Neural progenitor cell (in vitro differentiated cells): ENCODE measurements around the gene HLA-F. TPM values are rescaled to one million over a fixed set of nuclear protein-coding genes. Genes with fewer than 3 reads are reported as not detected.

Source experiments
- DNase-seq: peaks from one replicate; pipeline ENCODE4 v3.0.0-alpha.2; 2016; ENCODE audit warnings: low spot score
- H2AFZ ChIP-seq: fragments of 200-600 bp; sonication (generic); replicated peaks from 2 replicates; pipeline ENCODE4 v1.6.1; 2016; ENCODE audit warnings: antibody characterized with exemption
- H3F3A ChIP-seq: fragments of 200-600 bp; sonication (generic); 2 replicates; pipeline ENCODE4 v1.6.1; 2016; ENCODE audit warnings: antibody characterized with exemption, low read depth
- H3K27ac ChIP-seq: fragments of 200-600 bp; sonication (generic); 2 replicates; pipeline ENCODE4 v1.5.1; 2016; ENCODE audit warnings: mild to moderate bottlenecking
- H3K27me3 ChIP-seq: fragments of 200-600 bp; sonication (generic); 2 replicates; pipeline ENCODE4 v1.6.1; 2016; ENCODE audit warnings: mild to moderate bottlenecking, moderate library complexity
- H3K36me3 ChIP-seq: fragments of 200-600 bp; sonication (generic); 2 replicates; pipeline ENCODE4 v1.5.1; 2016
- H3K4me1 ChIP-seq: fragments of 200-600 bp; sonication (generic); 2 replicates; pipeline ENCODE4 v1.6.1; 2016; ENCODE audit warnings: mixed run types
- H3K4me2 ChIP-seq: fragments of 200-600 bp; sonication (generic); 2 replicates; pipeline ENCODE4 v1.6.1; 2016
- H3K4me3 ChIP-seq: fragments of 200-600 bp; sonication (generic); 2 replicates; pipeline ENCODE4 v1.5.1; 2016
- H3K79me2 ChIP-seq: fragments of 200-600 bp; sonication (generic); 2 replicates; pipeline ENCODE4 v1.6.1; 2016; ENCODE audit warnings: low read depth
- H3K9ac ChIP-seq: fragments of 200-600 bp; sonication (generic); 2 replicates; pipeline ENCODE4 v1.6.1; 2016
- H3K9me3 ChIP-seq: fragments of 200-600 bp; sonication (generic); 2 replicates; pipeline ENCODE4 v1.5.1; 2016; ENCODE audit warnings: low read depth
- H4K20me1 ChIP-seq: fragments of 200-600 bp; sonication (generic); 2 replicates; pipeline ENCODE4 v1.6.1; 2016; ENCODE audit warnings: low read depth
- H3K27ac Mint-ChIP-seq: 3 replicates; pipeline ENCODE4 v1.8.0; 2021; ENCODE audit warnings: mixed read lengths
- H3K27me3 Mint-ChIP-seq: 2 replicates; pipeline ENCODE4 v1.8.0; 2022; ENCODE audit warnings: low read depth, mild to moderate bottlenecking, inconsistent platforms, moderate library complexity, mixed read lengths; ENCODE audit not compliant: insufficient read depth
- H3K36me3 Mint-ChIP-seq: 3 replicates; pipeline ENCODE4 v1.8.0; 2021; ENCODE audit warnings: mixed read lengths
- H3K4me1 Mint-ChIP-seq: 3 replicates; pipeline ENCODE4 v1.8.0; 2021; ENCODE audit warnings: mixed read lengths
- H3K4me3 Mint-ChIP-seq: 3 replicates; pipeline ENCODE4 v1.8.0; 2021; ENCODE audit warnings: mild to moderate bottlenecking, moderate library complexity, mixed read lengths
- H3K9me3 Mint-ChIP-seq: 3 replicates; pipeline ENCODE4 v1.8.0; 2020; ENCODE audit warnings: mixed read lengths
- CTCF ChIP-seq: fragments of 200-600 bp; sonication (generic); IDR thresholded peaks from 2 replicates; pipeline ENCODE4 v1.5.1; 2017; ENCODE audit warnings: antibody characterized with exemption, mild to moderate bottlenecking
- EZH2 ChIP-seq: fragments of 200-600 bp; sonication (generic); IDR thresholded peaks from 2 replicates; pipeline ENCODE4 v1.6.1; 2017; ENCODE audit warnings: antibody characterized with exemption, mild to moderate bottlenecking, moderate library complexity
- EZH2phosphoT487 ChIP-seq: fragments of 200-600 bp; sonication (generic); IDR thresholded peaks from 2 replicates; pipeline ENCODE4 v1.6.1; 2017; ENCODE audit warnings: antibody characterized with exemption
- total RNA-seq: library from RNA; depleted of rRNA; stranded (reverse); fragments of >200 nt; gene quantifications from 2 replicates; pipeline ENCODE4 v1.2.3, GENCODE V29; 2015; ENCODE audit warnings: low replicate concordance

Gene HLA-F
- total RNA-seq, 1 donor from 2014 or later, result not detected

GRCh38 chr6:29728875-29729270, 5.6 kb downstream of the HLA-F start:
- TF ChIP-seq EZH2phosphoT487 (no peak), EZH2 (no peak), CTCF (no peak)
- no peak overlapping the region for H3K27ac ChIP-seq
- peaks cover 3% of the 10 kb centered on the region for H4K20me1 ChIP-seq
- H3F3A ChIP-seq, result no peaks in the 10 kb centered on the region
- H2AFZ ChIP-seq, result no peak overlapping the region
- H3K27me3 ChIP-seq, result peaks cover 52% of the 10 kb centered on the region
- H3K79me2 ChIP-seq, result no peaks in the 10 kb centered on the region
- no peaks in the 10 kb centered on the region for H3K9me3 ChIP-seq
- H3K9ac ChIP-seq, result no peak overlapping the region
- Mint-ChIP-seq H3K36me3 (no peaks in the 10 kb centered on the region), H3K27ac (no peak overlapping the region), H3K9me3 (no peaks in the 10 kb centered on the region), H3K4me1 (no peaks in the 10 kb centered on the region), H3K27me3 (peaks cover 22% of the 10 kb centered on the region), H3K4me3 (no peak overlapping the region)
- DNase-seq, result no peak
- H3K4me2 ChIP-seq, result no peak overlapping the region
- H3K36me3 ChIP-seq, result no peaks in the 10 kb centered on the region
- H3K4me1 ChIP-seq, result no peaks in the 10 kb centered on the region
- no peak overlapping the region for H3K4me3 ChIP-seq

GRCh38 chr6:29729774-29730328, 6.6 kb downstream of the HLA-F start:
- Mint-ChIP-seq H3K27ac (no peak overlapping the region), H3K36me3 (no peaks in the 10 kb centered on the region), H3K4me3 (no peak overlapping the region), H3K4me1 (no peaks in the 10 kb centered on the region), H3K9me3 (no peaks in the 10 kb centered on the region), H3K27me3 (peaks cover 17% of the 10 kb centered on the region)
- Histone ChIP-seq H3K9ac (no peak overlapping the region), H3F3A (no peaks in the 10 kb centered on the region), H3K79me2 (no peaks in the 10 kb centered on the region), H3K27ac (no peak overlapping the region), H4K20me1 (no peaks in the 10 kb centered on the region), H3K4me1 (no peaks in the 10 kb centered on the region), H3K4me3 (no peak overlapping the region), H3K9me3 (no peaks in the 10 kb centered on the region), H2AFZ (no peak overlapping the region), H3K4me2 (no peak overlapping the region), H3K36me3 (no peaks in the 10 kb centered on the region), H3K27me3 (peaks cover 42% of the 10 kb centered on the region)
- no peak for DNase-seq
- TF ChIP-seq EZH2 (no peak), CTCF (no peak), EZH2phosphoT487 (no peak)

GRCh38 chr6:29730575-29731126, 7.4 kb downstream of the HLA-F start:
- H3K27me3 Mint-ChIP-seq, result peaks cover 12% of the 10 kb centered on the region
- H3K4me3 Mint-ChIP-seq, result no peak overlapping the region
- Histone ChIP-seq H3K79me2 (no peaks in the 10 kb centered on the region), H3K27me3 (peaks cover 34% of the 10 kb centered on the region), H3K4me1 (no peaks in the 10 kb centered on the region), H3K4me3 (no peak overlapping the region), H3K9me3 (no peaks in the 10 kb centered on the region), H3F3A (no peaks in the 10 kb centered on the region), H3K9ac (no peak overlapping the region), H3K4me2 (no peak overlapping the region), H2AFZ (no peak overlapping the region), H3K27ac (no peak overlapping the region), H4K20me1 (no peaks in the 10 kb centered on the region), H3K36me3 (no peaks in the 10 kb centered on the region)
- H3K9me3 Mint-ChIP-seq, result no peaks in the 10 kb centered on the region
- TF ChIP-seq EZH2phosphoT487 (no peak), EZH2 (no peak), CTCF (no peak)
- DNase-seq, result no peak
- H3K27ac Mint-ChIP-seq, result no peak overlapping the region
- no peaks in the 10 kb centered on the region for H3K4me1 Mint-ChIP-seq
- H3K36me3 Mint-ChIP-seq, result no peaks in the 10 kb centered on the region
